22Rv1 (cell line): ENCODE results near the gene PSMD14.

ENCODE experiments used
- ZFX ChIP-seq: fragments of 450-650 bp; IDR thresholded peaks from 2 replicates; pipeline ENCODE4 v1.6.1; 2017; ENCODE audit warnings: antibody characterized with exemption, borderline replicate concordance
- TF ChIP-seq, protein P1 (sequence below): fragments of 450-650 bp; IDR thresholded peaks from 2 replicates; pipeline ENCODE4 v1.5.1; 2017; ENCODE audit warnings: mild to moderate bottlenecking

DNA sequence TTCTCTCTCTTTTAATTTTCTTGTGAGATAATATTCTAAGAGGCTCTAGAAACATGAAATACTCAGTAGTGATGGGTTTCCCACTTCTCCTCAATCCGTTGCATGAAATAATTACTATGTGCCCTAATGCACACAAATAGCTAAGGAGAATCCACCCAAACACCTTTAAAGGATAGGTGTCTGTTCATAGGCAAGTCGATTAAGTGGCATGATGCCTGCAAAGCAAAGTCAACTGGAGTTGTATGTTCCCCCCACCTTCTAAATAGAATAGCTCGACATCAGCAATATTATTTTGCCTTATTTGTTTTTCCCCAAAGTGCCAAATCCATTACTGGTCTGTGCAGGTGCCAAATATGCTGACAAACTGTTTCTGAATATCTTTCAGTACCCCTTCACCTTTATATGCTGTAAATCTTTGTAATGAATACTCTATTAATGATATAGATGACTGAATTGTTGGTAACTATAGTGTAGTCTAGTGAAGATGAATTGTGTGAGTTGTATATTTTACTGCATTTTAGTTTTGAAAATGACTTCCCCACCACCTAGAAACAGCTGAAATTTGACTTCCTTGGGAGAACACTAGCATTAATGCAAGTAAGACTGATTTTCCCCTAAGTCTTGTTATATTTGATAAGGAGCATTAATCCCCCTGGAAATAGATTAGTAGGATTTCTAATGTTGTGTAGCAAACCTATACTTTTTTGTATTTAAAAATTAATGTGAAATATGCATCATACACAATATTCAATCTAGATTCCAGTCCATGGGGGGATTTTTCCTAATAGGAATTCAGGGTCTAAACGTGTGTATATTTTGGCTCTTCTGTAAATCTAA, 116.9 kb downstream of the PSMD14 start:
- TF ChIP-seq, protein P1, sequence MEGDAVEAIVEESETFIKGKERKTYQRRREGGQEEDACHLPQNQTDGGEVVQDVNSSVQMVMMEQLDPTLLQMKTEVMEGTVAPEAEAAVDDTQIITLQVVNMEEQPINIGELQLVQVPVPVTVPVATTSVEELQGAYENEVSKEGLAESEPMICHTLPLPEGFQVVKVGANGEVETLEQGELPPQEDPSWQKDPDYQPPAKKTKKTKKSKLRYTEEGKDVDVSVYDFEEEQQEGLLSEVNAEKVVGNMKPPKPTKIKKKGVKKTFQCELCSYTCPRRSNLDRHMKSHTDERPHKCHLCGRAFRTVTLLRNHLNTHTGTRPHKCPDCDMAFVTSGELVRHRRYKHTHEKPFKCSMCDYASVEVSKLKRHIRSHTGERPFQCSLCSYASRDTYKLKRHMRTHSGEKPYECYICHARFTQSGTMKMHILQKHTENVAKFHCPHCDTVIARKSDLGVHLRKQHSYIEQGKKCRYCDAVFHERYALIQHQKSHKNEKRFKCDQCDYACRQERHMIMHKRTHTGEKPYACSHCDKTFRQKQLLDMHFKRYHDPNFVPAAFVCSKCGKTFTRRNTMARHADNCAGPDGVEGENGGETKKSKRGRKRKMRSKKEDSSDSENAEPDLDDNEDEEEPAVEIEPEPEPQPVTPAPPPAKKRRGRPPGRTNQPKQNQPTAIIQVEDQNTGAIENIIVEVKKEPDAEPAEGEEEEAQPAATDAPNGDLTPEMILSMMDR, result no peak
- no peak for TF ChIP-seq ZFX
